IgD-negative memory B cell (primary cell): ENCODE data around the gene TLCD3A. TPM values are rescaled to one million over a fixed set of nuclear protein-coding genes. Genes with fewer than 3 reads are reported as not detected.
A peak's percentile ranks its signal among the peaks of the same experiment; 100 is the strongest.
"Not testable (repeated sequence)": the region's sequence is repeated elsewhere in the genome, so short reads cannot be mapped to it uniquely, and the experiment has no call there.

Experiments used
- H3K27ac Mint-ChIP-seq, 3 donors: one replicate each; pipeline ENCODE4 v1.8.0; 2020 to 2022; ENCODE audit warnings: mild to moderate bottlenecking in 3 of 3, mixed read lengths in 3 of 3, moderate library complexity in 1 of 3
- H3K27me3 Mint-ChIP-seq: one replicate; pipeline ENCODE4 v1.8.0; 2021; ENCODE audit warnings: mixed read lengths
- H3K36me3 Mint-ChIP-seq: one replicate; pipeline ENCODE4 v1.8.0; 2020; ENCODE audit warnings: mild to moderate bottlenecking, mixed read lengths
- H3K4me1 Mint-ChIP-seq, 3 donors: one replicate each; pipeline ENCODE4 v1.8.0; 2020 to 2022; ENCODE audit warnings: mixed read lengths in 3 of 3, mild to moderate bottlenecking in 1 of 3
- H3K4me3 Mint-ChIP-seq, 4 donors: one replicate each; pipeline ENCODE4 v1.8.0; 2020 to 2022; ENCODE audit warnings: mild to moderate bottlenecking in 4 of 4, mixed read lengths in 4 of 4, moderate library complexity in 3 of 4
- H3K9me3 Mint-ChIP-seq, 3 donors: one replicate each; pipeline ENCODE4 v1.8.0; 2020 to 2021; ENCODE audit warnings: mixed read lengths in 3 of 3, mild to moderate bottlenecking in 1 of 3
- polyA plus RNA-seq: library from polyadenylated mRNA; unstranded; fragments of 300-500 nt; fragmentation: Illumina TruSeq; gene quantifications from one replicate; pipeline ENCODE4 v1.2.3, GENCODE V29; 2021

TLCD3A gene
- polyA plus RNA-seq, 1 donor from 2014 or later, result 0.65 TPM

DNA sequence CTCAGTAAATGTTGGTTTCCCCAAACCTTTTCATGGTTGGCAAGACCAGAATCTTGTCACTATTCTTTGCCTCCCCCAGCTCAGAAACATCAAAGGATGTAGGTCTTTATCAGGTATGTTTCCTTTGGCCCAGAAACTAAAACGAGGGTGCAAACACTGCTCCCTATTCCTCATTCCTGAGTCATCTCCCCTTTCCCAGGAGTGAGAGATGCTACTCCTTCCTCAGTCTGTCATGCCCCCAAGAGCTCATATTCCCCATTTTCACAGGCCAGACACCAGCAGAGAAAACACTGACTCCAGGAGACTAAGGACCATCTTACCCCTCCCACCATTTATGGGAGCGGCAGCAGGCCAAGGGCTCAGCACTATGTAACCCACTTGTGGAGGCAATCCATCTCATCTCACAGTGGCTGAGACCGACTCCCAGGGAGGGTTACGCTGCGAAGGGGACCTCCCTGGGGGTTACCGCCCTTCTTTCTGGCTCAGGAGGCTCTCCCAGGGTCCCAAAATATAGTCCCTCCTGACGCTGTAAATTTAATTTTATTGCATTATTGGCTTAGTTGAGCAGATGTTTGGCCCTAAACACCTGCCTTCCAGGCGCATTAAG, 18.1 kb downstream of the TLCD3A start:
- H3K4me1 Mint-ChIP-seq, result peaks cover 25 to 30% (median 25%) of the 10 kb centered on the region in 3 donors
- no peaks in the 10 kb centered on the region for H3K27me3 Mint-ChIP-seq
- peaks cover 3% of the 10 kb centered on the region for H3K36me3 Mint-ChIP-seq
- H3K4me3 Mint-ChIP-seq, result peak overlapping the region; percentile 92 to 100 (median 98)
- peak overlapping the region in 1 of 3 donors; percentile 99 for H3K27ac Mint-ChIP-seq
- H3K9me3 Mint-ChIP-seq, result no peaks in the 10 kb centered on the region

DNA sequence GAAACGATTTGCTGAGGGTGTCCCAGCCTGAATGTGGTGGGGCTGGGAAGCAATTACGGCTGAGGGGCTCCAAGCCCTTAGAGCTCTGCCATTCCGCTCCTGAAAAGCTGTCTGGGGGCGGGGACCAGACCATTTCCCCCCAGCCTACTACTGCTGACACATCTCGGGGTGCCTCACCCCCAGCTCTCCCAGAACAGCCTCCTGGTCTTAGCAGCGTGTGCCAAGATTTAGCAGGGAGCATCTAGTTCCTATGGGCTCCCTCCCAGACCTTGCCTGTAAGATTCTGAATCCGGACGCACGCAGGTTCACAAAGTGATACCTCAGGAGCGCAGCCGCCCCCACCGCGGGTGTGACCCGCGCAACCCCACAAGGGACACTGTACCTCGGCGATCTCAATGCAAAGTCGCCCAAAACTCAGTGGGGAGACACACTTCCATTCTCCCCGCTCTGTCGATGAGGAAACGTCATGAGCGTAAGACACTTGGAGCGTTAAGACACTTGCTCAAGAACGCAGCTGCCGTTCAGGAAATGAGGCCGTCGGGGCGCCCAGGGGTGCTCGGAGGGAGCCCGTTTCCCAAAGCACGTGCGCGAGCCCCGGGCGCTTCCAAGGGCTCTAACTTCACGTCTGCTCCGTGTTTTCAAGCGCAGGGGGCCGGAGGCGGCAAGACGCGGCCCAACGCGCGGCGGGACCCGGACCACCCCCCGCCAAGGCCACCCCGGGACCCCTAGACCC, 19.0 kb downstream of the TLCD3A start:
- H3K9me3 Mint-ChIP-seq, result no peaks in the 10 kb centered on the region
- no peaks in the 10 kb centered on the region for H3K27me3 Mint-ChIP-seq
- peaks cover 25 to 30% (median 25%) of the 10 kb centered on the region in 3 donors for H3K4me1 Mint-ChIP-seq
- H3K27ac Mint-ChIP-seq, result peak overlapping the region; percentile 96 to 99 (median 98)
- H3K4me3 Mint-ChIP-seq, result peak overlapping the region; percentile 92 to 100 (median 98)
- H3K36me3 Mint-ChIP-seq, result no peaks in the 10 kb centered on the region

GRCh38 chr17:752002-752619, 19.7 kb downstream of the TLCD3A start, which contains the start of gene GEMIN4:
GEMIN4 (minus strand) TSS chr17:752264; CDS start chr17:752142, 122 bp downstream.
- Mint-ChIP-seq H3K27me3 (no peaks in the 10 kb centered on the region), H3K4me1 (peaks cover 25 to 30% (median 25%) of the 10 kb centered on the region in 3 donors), H3K9me3 (no peaks in the 10 kb centered on the region), H3K36me3 (no peaks in the 10 kb centered on the region), H3K27ac (peak within 1 kb of the TSS; percentile 97 to 99 (median 98)), H3K4me3 (peak within 1 kb of the TSS; percentile 92 to 100 (median 98))

GRCh38 chr17:752620-753219, 20.3 kb downstream of the TLCD3A start:
- no peaks in the 10 kb centered on the region for H3K9me3 Mint-ChIP-seq
- peak overlapping the region; percentile 92 to 100 (median 93) for H3K4me3 Mint-ChIP-seq
- no peaks in the 10 kb centered on the region for H3K27me3 Mint-ChIP-seq
- H3K27ac Mint-ChIP-seq, result peak overlapping the region; percentile 97 to 99 (median 98)
- H3K36me3 Mint-ChIP-seq, result no peaks in the 10 kb centered on the region
- H3K4me1 Mint-ChIP-seq, result peaks cover 25 to 30% (median 25%) of the 10 kb centered on the region in 3 donors

DNA sequence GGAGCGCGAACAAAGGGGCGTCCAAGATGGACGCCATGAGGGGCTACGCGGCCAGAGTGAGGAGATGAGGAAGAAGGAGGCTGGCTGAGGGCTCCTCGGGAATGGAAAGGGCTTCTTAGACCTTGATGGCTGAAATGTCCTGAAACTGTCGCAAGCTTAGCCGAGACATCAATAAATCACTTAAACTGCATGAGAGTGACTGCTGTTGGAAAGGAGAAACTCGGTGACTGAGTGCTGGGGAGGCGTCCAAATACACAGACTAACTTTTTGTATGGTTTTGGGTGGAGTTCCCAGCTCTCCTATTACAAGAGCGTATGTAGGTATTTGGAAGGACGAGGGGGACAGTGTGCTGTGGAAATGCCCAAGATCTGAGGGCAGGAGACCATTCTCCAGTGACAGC, 21.0 kb downstream of the TLCD3A start:
- H3K27me3 Mint-ChIP-seq, result no peaks in the 10 kb centered on the region
- H3K4me3 Mint-ChIP-seq, result peak overlapping the region; percentile 60 to 83 (median 81)
- peak overlapping the region; percentile 53 to 89 (median 81) for H3K27ac Mint-ChIP-seq
- peaks cover 25 to 26% (median 25%) of the 10 kb centered on the region in 3 donors for H3K4me1 Mint-ChIP-seq
- H3K9me3 Mint-ChIP-seq, result no peaks in the 10 kb centered on the region
- H3K36me3 Mint-ChIP-seq, result no peaks in the 10 kb centered on the region

GRCh38 chr17:755319-755961, 23.0 kb downstream of the TLCD3A start:
- H3K9me3 Mint-ChIP-seq, result not testable (repeated sequence)

DNA sequence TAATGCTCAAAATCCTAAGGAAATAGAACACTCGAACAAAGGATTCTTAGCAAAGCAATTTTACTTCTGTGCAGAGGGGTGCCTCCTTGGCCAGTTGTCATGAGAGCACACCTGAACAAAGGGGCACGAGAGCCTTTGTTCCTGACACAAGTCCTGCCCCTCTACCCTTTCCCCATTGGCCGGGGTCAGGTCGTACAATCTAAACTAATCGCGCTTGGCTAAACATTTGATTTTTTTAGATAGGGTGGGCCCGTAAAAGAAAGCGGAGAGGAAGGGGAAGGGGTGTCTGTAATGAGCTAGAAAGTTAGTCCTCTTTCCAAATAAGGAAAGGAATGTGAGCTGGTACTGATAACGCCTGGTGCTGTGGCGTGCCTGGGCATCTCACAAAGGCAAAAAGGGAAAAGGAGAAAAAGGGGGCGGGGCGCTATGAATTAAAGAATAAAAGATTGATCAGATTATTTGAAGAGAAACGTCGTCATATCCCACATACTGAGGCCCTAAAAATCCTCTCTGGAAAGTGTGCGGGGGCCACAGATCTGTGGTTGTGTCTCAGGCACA, 23.7 kb downstream of the TLCD3A start:
- Mint-ChIP-seq H3K27ac (peak overlapping the region in 1 of 3 donors; percentile 62), H3K4me3 (peak overlapping the region in 1 of 4 donors; percentile 42), H3K4me1 (peaks cover 9 to 13% (median 13%) of the 10 kb centered on the region in 3 donors)
- not testable (repeated sequence) for H3K27me3 Mint-ChIP-seq, H3K36me3 Mint-ChIP-seq, H3K9me3 Mint-ChIP-seq

More at GRCh38 chr17:755319-755961, 23.0 kb downstream of the TLCD3A start:
- Mint-ChIP-seq H3K4me3 (peak overlapping the region in 1 of 4 donors; percentile 42), H3K4me1 (peaks cover 14 to 20% (median 15%) of the 10 kb centered on the region in 3 donors), H3K27ac (peak overlapping the region in 1 of 3 donors; percentile 62)
- not testable (repeated sequence) for H3K36me3 Mint-ChIP-seq, H3K27me3 Mint-ChIP-seq

GRCh38 chr17:759964-760363, 27.6 kb downstream of the TLCD3A start:
- H3K36me3 Mint-ChIP-seq, result no peaks in the 10 kb centered on the region

DNA sequence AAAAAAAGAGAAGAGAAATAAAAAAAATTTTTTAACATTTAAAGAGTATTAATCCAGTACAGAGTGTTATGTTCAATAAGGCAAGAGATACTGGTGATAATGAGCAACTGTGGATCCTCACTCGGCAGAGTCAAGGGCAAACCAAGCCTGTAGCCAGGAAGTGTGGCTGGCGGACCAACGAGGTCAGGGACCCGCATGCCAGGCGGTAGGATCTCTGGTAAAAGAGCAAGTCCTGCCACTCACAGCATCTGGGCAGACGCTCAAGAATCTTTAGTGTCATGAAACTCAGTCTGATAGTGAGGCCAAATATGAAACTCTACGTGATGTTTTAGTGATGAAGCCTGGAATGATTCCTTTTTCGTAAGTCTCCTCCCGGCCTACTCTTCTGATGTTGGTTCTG, 28.0 kb downstream of the TLCD3A start:
- peaks cover 2% of the 10 kb centered on the region for H3K36me3 Mint-ChIP-seq
- H3K4me3 Mint-ChIP-seq, result no peak overlapping the region
- no peak overlapping the region for H3K27ac Mint-ChIP-seq
- H3K4me1 Mint-ChIP-seq, result peaks cover 0 to 3% (median 0%) of the 10 kb centered on the region in 3 donors
- no peaks in the 10 kb centered on the region for H3K27me3 Mint-ChIP-seq
- H3K9me3 Mint-ChIP-seq, result no peaks in the 10 kb centered on the region

More at GRCh38 chr17:759964-760363, 27.6 kb downstream of the TLCD3A start:
- no peaks in the 10 kb centered on the region for H3K9me3 Mint-ChIP-seq
- H3K27me3 Mint-ChIP-seq, result no peaks in the 10 kb centered on the region
- peaks cover 0 to 3% (median 0%) of the 10 kb centered on the region in 3 donors for H3K4me1 Mint-ChIP-seq
- no peak overlapping the region for H3K27ac Mint-ChIP-seq
- H3K4me3 Mint-ChIP-seq, result no peak overlapping the region

GRCh38 chr17:767076-767475, 34.7 kb downstream of the TLCD3A start:
- peaks cover 0 to 2% (median 0%) of the 10 kb centered on the region in 3 donors for H3K4me1 Mint-ChIP-seq
- H3K36me3 Mint-ChIP-seq, result peaks cover 3% of the 10 kb centered on the region
- no peak overlapping the region for H3K27ac Mint-ChIP-seq
- no peak overlapping the region for H3K4me3 Mint-ChIP-seq
- H3K9me3 Mint-ChIP-seq, result no peaks in the 10 kb centered on the region
- no peaks in the 10 kb centered on the region for H3K27me3 Mint-ChIP-seq

DNA sequence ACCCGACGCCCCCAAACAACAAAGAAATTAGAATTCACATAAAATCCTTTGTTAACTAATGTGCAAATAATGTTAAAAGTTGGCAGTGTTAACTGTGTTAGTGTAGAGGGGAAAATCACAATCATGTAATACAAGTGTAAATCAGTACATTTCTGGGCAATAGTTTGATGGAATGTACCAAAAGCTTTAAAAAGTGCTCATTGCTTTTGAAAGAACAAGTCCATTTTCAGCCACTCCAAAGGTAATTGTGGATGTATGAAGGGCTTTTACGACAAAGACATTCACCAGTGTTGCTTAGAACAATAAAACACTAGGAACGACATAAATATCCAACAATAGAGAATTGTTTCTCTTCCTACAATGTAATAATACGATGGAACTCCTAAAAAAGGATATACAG, 40.6 kb downstream of the TLCD3A start:
- Mint-ChIP-seq H3K36me3 (peaks cover 2% of the 10 kb centered on the region), H3K27me3 (no peaks in the 10 kb centered on the region), H3K27ac (no peak overlapping the region), H3K4me3 (no peak overlapping the region), H3K9me3 (no peaks in the 10 kb centered on the region), H3K4me1 (peaks cover 0 to 6% (median 0%) of the 10 kb centered on the region in 3 donors)

- Mint-ChIP-seq H3K4me1 (peaks cover 0 to 6% (median 0%) of the 10 kb centered on the region in 3 donors), H3K27ac (peak overlapping the region in 1 of 3 donors; percentile 53), H3K36me3 (peaks cover 2% of the 10 kb centered on the region), H3K27me3 (no peaks in the 10 kb centered on the region), H3K9me3 (no peaks in the 10 kb centered on the region), H3K4me3 (no peak overlapping the region)
These were observed 41.3 kb downstream of the TLCD3A start for GRCh38 chr17:773467-774312.

DNA sequence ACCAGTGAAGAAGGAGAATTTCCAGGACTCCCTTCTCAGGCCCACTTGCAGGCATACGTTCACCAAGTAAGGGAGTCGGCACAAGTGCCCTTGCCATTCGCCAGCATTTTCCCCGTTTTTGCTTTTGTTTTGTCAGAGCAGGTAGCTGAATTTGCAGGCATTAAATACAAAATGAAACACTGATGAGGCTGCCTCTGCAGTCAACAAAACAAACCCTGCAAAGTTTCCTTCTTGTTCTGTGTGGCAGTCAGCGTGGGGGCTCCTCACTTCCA, 41.9 kb downstream of the TLCD3A start:
- Mint-ChIP-seq H3K27me3 (no peaks in the 10 kb centered on the region), H3K36me3 (peaks cover 2% of the 10 kb centered on the region), H3K27ac (no peak overlapping the region), H3K4me1 (peaks cover 0 to 6% (median 0%) of the 10 kb centered on the region in 3 donors), H3K4me3 (no peak overlapping the region), H3K9me3 (no peaks in the 10 kb centered on the region)
